ENCODE data around the gene HIVEP2.

The HIVEP2 gene

DNA sequence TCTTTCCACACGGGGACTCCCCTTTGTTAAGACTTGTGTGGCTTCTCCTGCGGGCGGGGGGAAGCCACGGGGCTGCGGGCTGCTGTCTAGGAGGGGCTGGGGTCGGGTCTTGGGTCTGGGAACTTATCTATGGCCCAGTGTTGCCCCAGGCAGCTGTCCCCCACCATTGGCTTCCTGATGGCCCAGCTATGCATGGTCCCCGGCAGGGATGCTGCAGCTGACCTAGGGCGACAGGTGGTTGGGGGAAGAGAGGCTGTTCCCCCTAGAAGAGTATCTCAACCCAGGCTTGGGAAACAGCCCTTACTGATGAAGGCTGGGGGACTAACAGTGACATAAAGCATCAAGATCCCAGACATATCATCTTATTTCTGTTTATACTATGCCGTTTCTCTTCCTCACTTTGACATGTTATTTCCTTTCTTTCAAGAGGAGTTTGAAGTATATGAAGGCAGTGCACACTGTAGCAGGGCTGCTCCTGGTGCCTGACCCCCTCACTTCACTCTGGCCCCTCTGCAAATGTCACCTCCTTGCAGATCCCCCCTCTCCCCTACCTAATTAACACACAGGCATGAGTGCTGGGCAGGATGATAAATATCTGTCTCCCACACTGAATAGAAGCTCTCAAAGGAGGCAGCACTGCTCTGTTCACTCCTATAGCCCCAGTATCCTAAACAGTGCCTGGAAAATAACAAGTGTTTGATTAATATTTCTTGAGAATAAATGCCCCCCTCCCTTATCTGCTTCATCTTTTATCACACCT lies 87.0 kb downstream of the HIVEP2 start:
- FAIRE-seq: no peak

DNA sequence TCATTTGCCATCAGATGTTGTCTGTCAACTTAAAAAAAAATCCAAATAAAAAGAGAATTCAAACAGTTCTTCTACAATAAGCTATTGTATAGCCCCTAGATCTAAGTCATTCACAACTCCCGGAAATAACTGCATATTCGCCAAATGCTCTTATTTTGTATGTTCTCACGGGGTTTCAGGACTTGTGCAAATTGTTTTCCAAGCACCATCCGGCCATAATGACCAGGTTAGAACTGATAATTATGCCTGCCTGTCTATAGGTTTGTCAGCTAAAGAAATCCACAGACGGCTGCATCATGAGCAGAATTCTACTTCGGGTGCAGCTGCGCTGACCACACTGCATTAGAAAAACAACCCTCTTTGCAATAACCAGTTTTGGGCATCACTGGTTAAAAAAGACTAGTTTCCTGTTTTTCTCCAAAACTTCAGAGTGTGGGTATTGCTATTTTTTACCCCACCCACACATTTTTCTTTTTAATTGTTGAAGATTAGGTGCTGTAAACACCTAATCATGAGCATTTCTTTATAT lies 87.7 kb downstream of the HIVEP2 start:
- no peak for FAIRE-seq

DNA sequence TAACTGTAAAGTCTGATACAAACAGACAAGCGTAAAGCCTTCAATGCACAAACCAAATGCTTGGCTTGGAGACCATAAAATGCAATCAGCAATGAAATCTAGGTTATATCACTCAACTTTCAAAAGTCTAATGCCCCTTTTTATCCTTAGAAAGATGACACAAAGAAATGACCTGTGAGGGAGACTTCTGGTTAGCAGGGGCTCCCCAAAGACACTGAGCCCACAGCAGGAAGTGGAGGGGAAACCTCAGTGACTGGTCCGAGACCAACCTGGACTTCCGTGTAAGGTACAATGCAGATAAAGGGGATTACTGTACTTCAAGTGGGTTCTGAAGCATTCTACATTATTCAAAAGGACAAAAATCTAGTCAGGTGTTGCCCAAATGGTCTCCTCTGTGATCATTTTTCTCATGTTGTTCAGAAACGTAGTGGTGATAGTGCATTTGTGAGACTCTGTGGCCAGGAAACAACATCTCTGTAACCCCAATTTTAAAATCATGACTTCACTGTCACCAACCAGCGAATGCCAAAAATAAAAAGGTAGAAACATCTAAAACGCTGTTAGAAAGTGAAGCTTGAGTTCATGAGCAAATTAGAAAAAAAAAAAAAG lies 88.2 kb downstream of the HIVEP2 start:
- FAIRE-seq: no peak

DNA sequence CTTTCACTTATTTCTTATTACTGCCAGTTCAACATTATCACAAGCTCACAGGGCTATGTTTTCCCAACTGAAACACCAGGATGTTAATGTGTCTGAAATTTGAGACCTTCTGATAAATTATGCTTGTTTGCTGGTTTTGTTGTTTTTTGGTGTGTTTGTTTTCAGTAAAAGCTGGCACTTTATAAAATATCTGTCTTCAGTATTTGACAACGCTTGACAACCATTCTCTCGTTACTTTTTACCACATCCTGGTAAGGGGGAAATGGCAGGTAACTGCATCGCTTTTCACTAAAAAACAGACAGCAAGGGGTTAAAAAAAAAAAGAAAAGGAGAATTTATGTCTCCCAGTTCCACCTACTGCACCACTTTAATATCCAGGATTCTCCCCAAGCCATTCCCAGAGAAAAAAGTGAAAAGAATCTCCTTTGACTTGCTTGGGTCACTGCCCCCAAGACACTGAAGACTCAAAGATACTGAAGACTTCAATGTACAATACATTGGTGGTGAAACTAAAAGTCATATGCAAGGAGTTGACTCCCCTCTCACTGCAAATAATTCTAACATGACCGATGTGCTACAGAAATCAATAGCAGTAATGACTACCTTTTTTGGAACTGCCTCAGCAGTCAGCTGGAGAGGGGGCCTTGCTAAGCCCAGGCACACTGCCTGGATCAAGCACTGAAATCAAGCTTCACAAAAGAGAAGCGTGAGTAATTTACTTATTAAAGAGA lies 88.9 kb downstream of the HIVEP2 start:
- FAIRE-seq: no peak

DNA sequence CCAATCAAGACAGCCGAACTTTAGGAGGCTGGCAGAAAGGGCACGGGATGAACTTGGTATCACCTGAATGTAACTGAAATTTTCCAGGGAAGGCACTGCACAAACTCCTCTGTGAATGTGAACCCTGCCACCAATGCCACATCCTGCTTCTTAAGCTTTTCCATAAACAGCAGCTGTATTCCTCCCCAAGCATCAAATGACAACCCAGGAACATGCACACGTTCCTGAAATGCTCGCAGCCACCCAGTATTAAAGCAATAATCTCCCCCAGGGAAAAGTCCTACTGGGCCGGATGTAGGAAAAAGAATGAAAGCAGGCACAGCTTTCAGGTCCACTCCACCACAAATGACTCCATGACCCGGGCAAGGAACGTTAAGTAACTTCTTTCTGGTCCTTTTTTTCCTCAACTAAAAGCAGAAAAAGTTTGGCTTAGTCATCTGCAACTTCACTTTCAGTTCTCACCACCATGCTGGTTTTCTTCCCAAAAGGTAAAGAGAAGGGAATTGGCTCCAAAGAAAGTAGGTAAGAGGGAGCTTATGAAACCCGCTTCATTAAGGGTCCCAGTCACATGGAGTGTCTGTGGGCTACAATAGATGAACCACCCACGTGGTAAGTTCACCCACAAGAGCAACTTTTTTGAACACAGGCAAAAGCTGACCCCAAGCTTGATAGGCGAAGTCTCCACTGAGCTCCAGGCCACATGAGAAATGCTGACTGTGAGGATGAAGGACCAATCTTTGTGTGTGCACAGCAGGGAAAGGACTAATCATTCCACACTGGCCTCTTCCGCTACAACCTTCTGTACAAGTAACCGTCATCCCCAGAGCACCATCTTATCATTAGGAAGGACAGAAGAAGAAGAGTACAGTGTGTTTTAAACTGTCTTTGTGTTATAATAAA lies 90.1 kb downstream of the HIVEP2 start:
- FAIRE-seq: no peak

DNA sequence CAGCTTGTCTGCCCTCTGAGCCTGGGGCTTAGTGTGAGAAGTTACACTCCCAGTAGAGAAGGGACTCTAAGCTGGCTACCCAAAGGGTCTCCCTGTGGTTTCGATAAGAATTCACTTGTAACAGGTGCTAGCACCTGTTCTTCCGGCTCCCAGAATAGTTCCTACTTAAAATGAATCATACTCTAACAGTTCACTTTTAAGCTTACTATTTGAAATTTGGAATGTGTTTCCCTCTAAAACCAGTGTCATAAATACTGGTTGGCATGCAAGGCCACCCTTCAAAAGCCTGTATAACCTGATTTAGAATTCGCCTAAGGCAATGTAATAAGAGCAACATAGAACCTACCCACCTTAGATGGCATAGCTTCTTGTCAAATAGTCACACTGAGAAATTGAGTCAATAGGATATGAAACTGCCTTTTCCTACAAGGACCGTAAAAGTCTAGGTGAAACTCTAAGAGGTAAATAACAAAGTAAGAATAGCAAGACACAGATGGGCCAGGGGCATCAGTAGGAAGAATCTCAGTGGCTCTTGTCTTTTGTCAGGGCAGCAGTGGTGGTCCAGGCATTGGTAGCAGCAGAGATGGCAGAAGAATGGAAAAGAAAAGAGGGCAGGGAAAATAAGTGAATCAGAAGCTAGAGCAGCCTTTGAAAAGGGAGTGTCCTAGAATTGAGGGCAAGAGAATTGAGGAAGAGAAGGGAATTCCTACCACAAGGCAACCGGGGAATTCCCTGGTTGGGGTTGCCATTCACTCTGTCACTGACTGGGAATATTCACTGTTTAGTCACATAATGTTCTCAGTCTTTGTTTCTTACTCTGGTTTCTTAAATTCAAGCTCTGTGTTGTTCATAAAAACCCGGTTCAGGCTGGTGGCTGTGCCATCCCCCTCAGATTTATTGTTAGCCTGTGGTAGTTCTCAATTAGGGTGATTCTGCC lies 91.5 kb downstream of the HIVEP2 start:
- FAIRE-seq: no peak

DNA sequence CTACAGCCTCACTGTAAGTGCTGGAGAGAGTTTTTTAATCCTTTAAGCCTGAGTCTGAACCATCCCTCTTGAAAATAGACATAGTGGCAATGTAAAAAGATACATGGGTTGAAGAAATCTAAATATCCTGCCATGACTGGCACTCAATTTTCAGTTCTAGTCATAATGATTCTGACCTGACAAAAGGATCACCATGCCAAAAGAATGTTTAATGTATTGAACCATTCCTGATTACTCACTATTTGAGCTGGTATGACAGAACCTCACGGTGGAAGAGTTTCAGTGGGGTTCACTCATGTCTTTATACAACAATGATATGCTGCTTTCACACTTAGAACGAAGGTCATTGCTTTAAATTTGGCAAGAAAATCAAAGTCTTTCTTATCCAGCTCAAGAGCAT lies 93.4 kb downstream of the HIVEP2 start:
- FAIRE-seq: no peak

- FAIRE-seq: no peak
These were observed 94.1 kb downstream of the HIVEP2 start for GRCh38 chr6:142850679-142851423.

- no peak for FAIRE-seq
These were observed 96.0 kb downstream of the HIVEP2 start for GRCh38 chr6:142848976-142849375.

DNA sequence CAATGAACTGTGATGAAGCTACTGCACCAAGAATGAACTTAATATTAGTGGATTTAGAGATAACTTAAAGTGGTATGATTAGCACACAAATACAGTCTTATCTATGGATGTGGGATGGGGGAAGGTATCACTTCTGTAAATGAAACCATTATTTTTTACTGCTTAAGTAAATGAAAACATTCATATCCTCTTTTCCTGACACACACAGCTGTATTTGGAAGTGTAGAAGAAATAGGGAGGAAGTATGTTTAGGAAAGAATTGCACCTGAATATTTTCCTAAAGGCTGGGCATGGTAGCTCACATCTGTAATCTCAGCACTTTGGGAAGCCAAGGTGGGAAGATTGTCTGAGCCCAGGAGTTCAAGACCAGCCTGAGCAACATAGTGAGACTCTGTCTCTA lies 96.8 kb downstream of the HIVEP2 start:
- FAIRE-seq: no peak

DNA sequence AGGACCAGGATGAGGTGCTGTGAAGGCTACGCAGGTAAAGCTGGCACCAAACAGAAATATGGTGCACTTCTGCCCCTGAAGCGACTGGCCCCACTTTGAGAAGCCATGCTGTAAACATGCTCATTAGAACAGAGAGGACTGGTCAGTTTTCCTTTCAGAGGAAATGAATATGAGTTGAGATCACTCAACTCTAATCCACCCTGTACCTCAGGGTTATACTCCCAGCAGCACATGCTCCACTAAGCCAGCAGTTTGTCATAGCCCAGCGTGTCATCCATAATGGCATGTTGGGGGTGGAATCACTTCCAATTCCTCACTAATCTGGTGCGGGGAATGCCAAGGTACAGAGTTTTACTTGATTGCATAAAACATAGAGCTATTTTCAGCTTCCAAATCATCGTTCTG lies 98.1 kb downstream of the HIVEP2 start:
- no peak for FAIRE-seq

GRCh38 chr6:142846459-142846831 lies 98.5 kb downstream of the HIVEP2 start:
- FAIRE-seq: no peak

DNA sequence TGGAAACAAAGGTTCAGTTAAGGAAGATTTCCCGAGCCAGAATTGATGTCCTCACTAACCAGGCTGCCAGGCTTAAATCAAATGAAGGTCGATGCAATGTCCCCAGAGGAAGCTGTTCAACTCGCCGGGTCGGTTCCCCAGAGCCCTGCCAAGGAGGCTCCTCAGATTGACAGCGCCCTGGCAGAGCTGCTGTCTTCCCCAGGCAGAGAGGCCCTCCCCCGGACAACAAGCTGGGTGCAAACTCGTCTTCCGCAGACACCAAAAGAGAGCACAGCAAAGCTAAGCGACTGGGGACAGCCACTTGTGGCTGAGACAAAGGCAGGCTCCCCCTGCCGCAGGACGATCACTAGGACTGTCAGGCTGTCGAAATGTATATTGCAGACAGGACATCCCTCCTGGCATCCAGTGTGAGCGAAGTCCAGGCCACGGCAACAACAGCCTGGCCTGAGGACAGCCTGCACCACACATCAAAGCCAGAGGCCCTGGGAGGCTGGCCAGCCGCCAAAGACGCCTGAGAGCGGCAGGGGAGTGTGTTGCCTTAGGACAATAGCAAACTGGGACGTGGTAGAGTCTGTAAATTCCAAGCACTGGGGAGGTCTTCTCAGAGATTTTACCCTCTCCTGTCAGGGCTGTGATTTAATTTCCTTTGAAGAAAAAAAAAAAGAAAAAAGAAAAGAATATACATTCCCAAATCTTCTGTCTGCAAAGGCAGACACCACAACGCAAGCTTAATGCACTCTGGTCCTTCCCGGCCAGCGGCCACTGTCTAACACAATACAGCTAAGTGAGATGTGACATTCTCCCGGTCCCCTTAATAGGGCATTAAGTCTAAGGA lies 99.1 kb downstream of the HIVEP2 start:
- FAIRE-seq: no peak

DNA sequence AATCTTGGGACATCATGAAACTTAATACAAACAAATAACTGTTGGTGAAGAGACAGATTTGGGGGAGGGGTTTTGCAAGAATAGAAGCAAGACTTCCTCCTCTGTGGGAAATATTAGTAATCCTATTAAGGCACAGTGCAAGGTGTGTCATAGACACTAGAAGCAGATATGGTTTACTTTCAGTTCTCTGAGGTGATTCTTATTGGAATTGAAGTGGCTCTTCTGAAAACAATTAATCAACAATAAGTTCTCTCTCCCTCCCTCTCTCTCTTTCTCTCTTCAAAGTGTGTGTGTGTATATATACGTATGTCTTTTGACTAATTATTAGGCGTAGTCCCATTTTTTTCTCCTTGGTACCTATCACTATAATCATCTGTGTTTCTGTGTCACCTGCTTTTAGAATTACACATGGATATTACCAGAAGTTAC lies 99.8 kb downstream of the HIVEP2 start:
- FAIRE-seq: no peak

DNA sequence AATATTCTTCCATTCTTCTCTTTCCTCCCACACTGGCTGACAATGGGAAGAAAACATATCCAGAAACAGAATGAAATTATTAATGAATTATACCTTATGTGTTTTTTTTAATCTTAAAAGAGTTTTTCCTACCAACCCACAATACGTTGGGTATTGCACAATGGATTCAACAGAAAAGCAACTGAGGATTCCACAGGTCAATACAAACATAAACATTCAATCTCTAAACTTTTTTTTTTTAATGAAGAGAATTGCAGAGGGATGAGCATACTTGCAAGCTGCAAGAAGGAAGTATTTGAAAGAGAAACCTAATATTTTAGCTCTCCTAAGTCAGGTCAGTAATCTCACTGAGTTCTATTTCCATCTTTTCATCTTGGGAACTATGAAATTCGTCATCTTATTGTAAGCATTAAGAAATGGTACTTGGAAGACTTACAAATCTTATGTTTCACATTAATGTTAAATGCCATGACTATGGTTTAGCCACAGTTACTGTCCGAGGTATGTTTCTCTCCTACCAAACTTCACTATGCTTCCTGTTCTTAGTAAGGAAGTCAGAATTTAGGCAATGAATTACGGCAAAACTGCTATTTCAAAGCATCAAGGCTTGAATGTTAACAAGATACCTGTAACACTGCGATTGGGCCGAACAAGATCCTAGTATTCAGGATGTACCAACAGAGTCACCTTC lies 100.8 kb downstream of the HIVEP2 start:
- no peak for FAIRE-seq

DNA sequence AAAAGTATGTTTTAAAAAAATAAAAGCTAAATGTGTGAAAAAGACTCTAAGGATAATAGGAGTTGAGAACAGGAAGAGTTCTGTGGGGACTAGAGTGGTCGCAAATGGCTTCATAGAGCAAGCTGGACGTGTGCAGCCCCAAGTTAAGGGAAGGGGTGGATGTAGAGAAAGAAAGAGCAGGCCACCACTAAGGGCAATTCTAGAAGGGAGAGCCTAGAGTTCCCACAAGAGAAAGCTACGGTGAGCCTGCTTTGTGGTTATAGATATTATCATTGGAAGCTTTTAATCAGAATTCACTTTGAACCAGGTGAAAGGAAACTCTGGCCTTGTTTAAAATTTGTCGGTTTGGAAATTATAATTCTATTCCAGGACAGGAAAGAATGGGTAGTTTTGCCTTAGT lies 101.6 kb downstream of the HIVEP2 start:
- no peak for FAIRE-seq

DNA sequence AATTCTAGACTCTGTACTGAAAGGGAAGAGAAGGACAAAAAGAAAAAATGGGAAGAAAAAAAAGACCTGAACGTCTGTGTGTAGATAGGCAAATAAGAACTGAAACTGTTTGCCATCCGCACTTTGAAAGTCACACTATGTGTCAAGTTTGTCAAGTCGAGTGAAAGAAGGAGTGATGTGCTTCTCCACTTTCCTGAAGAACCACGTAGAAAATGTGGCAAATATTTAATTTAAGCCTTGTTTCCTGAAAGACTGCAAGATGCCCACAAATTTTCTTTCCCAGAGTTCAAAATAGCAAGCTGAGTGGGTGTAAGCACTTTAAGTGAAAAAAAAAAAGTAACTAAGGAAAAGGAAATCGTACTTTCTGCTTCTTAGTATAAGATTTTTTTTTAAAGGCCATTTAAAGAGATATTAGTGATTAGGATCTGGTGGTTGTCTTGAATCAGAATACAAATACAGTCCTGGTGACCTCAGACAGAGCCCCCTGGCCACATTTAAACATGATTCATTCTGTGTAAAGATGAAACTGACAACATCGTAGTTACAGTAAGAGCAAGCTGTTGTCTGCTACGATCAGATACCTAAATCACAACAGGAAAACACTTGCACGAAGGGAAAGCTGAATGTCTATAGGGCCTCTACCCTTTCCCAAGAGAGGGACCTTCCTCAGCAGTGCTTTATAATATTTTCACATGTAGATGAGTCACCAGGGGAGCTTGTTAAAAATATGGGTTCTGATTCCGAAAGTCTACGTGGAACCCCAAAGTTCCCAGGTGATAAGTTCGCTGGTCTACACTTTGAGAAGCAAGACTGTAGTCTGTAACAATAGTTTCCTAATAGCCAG lies 102.3 kb downstream of the HIVEP2 start:
- no peak for FAIRE-seq

- no peak for FAIRE-seq
These were observed 103.1 kb downstream of the HIVEP2 start for GRCh38 chr6:142841915-142842314.
